HG03439 (cell line): ENCODE measurements around the gene TMEM127.
"Not testable (repeated sequence)": the region's sequence is repeated elsewhere in the genome, so short reads cannot be mapped to it uniquely, and the experiment has no call there.

Source experiments
- ATAC-seq: cut with Tn5 transposase; IDR thresholded peaks from one replicate; pipeline ENCODE4 v1.9.1; 2021; ENCODE audit warnings: mild to moderate bottlenecking, moderate library complexity; ENCODE audit not compliant: unreplicated experiment

The TMEM127 gene, protein sequence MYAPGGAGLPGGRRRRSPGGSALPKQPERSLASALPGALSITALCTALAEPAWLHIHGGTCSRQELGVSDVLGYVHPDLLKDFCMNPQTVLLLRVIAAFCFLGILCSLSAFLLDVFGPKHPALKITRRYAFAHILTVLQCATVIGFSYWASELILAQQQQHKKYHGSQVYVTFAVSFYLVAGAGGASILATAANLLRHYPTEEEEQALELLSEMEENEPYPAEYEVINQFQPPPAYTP

DNA sequence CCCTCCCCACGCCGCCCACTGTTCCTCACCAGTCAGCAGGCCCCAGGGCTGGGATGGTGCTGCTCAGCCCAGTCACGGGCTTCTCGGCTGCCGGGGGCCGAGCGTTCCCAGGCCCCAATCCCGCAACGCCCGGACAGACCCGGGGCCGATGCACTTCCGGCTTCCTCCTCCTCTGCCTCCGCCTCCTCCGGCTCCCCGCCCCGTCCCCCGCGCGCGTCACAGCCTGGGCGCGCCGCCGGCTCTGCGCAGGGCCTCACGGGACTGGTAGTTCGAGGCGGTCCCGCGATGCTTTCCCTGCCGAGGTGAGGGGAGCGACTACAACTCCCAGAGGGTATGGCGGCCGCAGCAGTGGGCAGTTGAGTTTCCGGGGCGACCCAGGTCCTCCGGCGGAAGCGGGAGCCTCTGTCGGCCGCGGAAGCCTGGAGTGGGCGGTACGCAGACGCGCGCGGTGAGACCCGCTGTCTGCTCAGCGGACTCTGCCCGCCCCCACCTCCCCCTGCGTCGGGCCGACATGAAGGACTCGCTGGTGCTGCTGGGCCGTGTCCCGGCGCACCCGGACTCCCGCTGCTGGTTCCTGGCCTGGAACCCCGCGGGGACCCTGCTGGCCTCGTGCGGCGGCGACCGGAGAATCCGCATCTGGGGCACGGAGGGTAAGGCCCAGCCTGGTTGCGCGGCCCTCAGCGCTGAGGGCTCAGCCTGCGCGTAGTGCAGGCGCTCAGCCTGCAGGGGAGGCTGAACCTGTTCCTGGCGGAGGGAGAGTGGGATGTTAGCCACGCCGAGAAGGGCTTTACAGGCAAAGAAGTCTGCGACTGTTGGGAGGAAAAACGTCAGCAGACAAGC is at the start of gene TMEM127, which contains the start of gene CIAO1:
TSS of gene TMEM127 (minus strand) at position 158 of the 840 bp plus-strand sequence. CDS start 616 bp downstream, outside the sequence.
TSS of gene CIAO1 (plus strand) at position 386 of the 840 bp plus-strand sequence. CDS start at position 512, 126 bp downstream.
- peak; percentile 90 for ATAC-seq

DNA sequence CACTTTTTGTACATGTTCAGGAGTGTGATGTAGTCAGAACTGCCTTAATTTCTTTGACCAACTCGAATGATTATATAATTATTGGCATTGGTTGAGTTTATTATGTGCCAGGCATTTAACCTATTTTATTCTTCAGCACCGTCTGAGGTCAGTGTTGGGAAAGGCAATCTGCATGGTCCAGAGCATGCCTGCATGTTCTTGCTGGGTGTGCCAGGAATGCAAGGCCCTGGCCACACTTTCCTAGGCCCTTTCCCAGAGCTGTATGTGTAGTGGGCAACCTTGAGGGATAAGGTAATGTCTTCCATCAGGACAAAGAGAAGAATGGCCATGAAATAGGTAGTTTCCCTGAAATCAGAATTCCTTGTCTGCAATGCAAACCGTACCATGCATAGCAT is 49.2 kb upstream of the TMEM127 start:
- no peak for ATAC-seq

DNA sequence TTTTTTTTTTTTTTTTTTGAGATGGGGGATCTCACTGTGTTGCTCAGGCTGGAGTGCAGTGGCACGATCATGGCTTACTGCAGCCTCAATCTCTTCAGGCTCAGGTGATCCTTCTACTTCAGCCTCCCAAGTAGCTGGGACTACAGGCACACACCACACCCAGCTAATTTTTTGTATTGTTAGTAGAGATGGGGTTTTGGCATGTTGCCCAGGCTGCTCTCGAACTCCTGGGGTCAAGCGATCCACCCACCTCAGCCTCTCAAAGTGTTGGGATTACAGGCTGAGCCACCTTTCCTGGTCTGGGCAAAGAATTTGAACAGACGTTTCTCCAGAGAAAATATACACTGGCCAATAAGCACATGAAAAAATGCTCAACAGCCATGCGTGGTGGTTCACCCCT is 42.5 kb upstream of the TMEM127 start:
- ATAC-seq: no peak

DNA sequence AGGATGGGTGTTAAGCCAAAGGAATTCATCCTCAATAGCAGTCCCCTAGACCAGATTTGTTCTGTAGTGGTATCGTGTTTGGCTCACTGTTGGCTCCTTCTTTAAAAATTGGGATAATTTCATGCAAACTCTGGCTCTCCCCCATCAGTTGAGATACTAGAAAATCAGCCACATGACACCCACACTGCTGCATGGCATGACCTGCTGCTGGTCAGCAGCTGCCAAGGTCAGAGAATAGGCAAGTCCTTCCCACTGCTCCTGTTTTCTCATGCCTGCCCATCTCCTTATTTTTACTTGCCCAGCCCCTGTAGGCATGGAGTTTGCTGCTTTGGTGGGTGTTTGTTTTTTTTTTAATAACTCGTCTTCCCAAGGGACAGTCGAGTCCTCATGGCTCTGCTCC is 40.6 kb upstream of the TMEM127 start:
- no peak for ATAC-seq

DNA sequence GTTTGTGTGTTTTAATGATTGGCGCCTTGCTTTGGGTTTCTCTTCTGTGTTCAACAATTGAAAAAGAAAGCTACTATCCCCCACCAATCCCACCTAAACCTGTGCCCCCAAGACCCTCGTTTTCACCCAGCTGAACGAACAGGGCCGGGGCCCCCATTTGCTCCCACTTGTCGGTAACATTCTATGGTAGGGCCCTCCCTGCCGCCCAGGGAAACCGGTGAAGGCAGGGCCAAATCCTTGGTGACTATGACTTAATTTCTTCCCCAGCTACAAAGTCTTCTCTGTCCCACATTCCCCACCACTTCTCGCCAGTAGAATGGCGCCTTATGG is 40.1 kb upstream of the TMEM127 start:
- no peak for ATAC-seq

DNA sequence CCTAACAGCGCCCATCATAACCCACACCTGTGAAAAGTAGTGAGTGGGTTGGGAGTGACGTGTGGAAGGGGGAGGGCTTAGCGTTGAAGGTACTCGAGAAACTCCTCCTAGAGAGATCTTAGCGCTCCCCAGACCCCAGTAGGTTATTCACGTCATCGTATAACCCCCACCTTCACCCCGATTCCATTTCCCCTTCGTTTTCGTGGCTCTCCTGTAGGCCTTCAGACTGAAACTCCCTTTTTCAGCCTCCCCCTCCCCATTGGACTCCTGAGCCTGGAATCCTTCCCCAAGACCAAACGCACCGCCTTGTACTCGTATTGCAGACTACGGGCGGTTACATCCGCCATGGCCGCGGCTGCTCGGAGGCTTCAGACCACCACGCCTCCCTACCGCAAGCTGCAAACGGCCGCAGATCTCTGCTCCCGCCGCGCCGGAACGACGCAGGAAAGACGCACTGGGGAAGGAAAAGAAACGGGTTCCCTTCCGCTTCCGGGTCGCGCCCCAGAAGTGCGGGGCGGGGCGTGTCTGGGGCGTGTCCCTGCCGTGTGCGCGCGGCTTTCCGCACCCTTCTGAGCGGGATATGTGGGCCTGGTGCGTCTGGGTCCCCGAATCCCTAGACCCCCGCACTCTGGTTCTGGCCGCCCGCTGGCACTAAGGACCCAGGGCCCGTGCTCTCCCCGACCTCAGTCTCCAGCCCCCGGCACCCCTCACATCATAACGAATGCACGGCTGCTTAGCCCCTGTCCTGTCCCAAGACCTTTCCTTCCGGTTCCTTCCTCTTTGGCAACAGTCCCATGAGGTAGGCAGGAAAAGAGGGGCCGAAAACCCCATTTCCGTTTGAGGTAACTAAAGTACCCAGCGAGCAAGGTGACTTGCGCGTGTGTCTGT is 39.5 kb upstream of the TMEM127 start, which contains the start of gene SNRNP200:
TSS of gene SNRNP200 (minus strand) at position 456 of the 888 bp plus-strand sequence. CDS start at position 347, 109 bp downstream.
- ATAC-seq: peak; percentile 80

DNA sequence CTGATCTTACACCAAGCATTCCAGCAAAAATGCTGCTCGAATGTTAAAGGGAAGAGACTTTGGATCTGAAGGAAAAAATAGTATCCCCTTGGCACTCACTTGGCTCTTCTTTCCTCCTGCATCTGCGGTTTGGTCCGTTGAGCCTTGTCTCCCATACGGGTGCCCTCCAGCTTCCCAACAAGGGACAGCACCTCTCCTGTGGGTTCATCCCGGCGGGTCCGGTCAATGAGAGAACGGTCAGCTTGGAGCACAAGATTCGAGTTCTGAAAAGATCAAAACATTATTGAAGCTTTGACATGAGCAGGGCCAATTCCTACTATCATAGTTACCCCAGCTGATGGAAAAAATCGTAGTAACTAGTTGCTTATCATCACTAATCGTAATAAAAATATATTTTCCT is 38.8 kb upstream of the TMEM127 start:
- ATAC-seq: no peak

DNA sequence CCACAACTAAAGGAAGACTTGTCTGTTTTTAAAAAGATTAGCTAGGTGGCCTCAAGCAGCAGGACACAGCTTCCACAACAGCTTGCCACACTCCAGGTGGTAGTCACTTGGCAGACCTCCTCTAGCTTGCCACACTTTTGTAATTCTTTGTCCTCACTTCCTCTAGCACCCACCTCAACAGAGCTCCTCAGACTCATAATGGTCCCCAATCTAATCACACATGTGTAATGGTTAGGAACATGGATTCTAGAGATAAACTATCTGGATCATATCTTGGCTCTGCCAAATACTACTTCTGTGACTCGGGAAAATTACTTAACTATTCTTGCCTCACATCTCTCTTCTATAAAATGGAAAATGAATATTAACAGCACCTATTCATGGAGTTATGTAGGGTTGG is 36.1 kb upstream of the TMEM127 start:
- no peak for ATAC-seq

DNA sequence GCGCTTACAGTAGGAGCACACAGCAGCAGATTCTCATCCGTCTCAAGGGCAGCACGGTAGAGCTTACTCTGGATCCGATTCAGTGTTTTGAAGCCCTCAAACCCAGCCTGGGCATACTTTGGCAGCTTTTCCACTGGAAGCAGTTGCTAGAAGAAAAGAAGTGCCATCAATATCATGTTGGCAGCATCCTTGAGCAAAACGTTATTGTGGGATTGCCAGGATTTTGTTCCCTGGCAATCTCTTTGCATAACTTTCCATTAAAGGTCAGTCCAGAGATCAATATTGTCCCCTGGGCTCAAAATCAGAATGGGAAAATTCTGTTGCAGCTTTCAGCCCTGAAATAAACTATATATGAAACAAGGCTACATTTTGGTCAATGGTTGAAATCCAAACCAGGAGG is 31.1 kb upstream of the TMEM127 start:
- ATAC-seq: no peak

DNA sequence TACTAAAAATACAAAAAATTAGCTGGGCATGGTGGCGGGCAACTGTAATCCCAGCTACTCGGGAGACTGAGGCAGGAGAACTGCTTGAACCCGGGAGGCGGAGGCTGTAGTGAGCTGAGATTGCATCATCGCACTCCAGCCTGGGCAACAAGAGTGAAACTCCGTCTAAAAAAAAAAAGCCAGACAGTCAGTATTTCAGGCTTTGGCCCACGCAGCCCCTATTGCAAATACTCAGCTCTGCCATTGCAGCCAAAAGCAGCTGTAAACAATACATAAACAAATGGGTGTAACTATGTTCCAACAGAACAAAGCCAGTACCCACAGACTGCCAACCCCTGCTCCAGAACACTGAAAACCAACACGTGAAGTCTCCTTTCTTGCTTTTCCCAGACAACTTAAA is 28.5 kb upstream of the TMEM127 start:
- ATAC-seq: not testable (repeated sequence)

DNA sequence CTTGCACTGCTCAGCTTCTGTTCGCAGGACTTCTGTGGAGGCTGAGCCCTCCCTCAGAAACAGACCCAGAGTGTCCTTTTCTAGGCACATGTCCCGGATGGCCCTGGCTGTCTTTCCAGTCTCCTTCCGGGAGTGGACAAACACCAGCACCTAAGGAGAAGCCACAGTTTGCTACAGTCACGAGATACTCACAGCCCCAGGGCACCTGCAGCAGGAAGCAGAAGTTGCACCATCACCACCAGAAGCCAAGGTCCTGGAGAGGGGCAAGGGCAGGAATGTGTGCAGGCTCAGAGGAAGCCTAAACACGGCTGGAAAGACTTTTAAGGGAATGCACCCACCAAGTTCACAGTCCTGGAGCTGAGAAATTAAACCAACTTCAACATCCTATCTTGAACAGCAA is 26.0 kb upstream of the TMEM127 start:
- ATAC-seq: no peak

DNA sequence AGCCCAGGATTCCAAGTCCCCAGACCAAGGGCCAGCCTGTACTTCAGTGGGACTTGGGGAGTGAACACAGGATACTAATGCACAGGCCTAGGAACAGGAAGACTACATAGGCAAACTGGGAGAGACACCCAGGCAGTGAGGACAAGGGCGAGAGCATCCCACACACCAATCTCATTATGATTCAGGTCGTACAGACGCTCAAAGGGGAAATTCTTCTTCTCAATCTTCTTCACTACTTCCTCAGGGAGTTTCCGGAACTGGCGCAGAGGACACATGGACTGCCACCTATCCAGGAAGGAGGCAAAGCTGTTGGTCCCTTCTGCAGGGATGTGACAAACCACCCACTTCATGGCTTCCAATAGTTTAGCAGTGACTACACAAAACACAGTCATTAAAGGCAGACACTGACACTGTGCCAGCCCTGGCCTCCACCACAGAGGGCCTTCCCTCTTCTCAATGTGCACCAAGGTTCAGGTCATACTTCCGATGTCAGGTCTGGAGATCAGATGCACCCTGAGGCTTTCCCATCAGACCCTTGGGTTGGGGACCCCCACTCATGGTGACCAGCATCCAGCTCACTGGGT is 21.6 kb upstream of the TMEM127 start:
- ATAC-seq: no peak

DNA sequence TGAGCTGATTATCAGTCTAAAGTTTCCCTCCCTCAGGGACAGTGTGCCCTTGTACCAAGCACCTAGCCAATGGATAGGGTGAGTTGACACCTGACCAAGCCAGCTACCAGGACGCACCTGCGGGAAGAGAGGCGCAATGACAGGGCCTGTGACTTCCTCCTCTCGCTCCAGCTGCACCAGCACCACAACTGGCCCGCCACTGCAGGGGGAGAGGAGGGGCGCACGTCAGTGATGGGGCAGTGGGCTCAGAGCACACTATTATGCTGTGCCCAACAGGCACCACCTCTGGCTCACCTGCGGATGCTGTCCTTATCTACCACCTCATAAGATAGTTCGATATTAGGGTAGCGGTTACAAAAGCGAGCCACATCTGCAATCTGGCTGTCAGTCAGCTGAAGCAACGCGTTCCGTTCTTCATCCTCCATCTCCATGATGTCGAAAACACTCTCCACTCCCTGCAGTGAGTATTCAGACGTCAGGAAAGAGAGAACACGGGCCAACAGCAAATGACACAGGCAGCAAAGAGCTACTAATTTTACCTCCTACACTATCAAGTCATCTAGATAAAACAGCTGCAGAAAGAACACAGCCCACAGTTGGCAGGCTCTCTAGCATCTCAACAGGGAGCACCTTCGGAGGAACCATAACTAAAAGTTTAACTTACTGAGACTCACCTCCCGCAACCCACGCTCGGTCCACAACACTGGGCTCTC is 11.1 kb upstream of the TMEM127 start:
- no peak for ATAC-seq

DNA sequence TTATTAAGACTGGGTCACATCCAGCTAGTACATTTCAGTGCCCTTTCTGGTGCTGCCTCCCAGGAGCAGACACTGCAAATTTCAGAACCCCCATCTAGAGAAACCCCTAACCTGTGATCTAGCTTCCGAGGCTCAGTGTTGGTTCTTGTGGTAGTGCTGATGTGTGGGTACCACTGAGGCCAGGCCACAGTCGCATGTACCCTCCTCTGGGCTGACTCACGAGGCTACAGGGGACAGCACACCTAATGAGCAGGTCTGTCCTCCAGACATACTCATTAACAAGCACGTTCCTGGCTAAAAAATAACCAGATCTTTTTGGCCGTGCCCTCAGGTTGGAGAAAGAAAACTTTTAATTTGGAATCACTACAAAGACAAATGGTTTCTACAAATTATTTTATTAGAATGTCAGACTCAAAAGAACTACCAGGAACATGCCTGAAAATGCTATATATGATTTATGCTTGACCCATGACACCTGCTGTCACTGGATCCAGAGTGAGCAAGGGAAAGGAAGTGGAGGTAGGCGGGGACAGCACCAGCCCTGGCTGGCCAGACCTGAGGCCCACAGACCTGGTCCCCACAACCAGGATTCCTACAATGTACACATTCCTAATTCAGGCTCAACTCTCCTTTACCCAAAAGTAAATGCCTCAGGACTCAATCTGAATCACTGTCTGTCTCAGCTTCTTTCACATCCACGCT is 8.7 kb upstream of the TMEM127 start:
- ATAC-seq: no peak

DNA sequence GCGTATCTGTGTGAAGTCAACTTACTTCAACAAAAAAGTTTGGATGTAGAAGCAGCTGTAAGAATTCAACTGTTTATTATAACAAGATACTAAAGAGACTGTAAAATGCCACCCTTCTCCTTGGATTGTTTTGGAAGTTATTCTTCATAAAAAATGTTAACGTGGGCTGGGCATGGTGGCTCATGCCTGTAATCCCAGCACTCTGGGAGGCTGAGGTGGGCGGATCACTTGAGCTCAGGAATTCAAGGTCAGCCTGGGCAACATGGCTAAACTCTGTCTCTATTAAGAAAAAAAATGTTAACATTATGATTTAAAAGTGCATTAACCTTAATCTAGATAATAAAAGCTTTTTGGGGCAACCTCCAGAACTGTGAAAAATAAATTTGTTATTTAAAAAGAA is 8.0 kb upstream of the TMEM127 start:
- ATAC-seq: no peak

DNA sequence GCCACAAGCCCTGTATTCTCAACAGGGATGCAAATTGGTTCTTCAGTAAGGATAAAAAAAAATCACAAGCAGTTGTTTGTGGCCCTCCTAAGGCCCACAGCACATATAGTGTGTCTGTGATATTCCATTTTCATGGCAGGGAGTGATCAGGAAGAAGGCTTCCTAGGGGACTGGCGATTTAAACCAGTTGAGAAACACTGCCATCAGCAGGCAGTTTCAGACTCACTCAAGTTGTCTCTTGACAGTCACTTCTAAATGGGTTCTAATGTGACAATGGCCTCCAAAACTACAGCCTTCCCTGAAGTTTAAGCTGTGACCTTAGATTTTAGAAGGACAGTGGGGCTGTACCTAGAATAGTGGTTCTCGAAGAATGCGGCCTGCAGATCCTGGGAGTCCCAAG is 6.2 kb upstream of the TMEM127 start:
- no peak for ATAC-seq

DNA sequence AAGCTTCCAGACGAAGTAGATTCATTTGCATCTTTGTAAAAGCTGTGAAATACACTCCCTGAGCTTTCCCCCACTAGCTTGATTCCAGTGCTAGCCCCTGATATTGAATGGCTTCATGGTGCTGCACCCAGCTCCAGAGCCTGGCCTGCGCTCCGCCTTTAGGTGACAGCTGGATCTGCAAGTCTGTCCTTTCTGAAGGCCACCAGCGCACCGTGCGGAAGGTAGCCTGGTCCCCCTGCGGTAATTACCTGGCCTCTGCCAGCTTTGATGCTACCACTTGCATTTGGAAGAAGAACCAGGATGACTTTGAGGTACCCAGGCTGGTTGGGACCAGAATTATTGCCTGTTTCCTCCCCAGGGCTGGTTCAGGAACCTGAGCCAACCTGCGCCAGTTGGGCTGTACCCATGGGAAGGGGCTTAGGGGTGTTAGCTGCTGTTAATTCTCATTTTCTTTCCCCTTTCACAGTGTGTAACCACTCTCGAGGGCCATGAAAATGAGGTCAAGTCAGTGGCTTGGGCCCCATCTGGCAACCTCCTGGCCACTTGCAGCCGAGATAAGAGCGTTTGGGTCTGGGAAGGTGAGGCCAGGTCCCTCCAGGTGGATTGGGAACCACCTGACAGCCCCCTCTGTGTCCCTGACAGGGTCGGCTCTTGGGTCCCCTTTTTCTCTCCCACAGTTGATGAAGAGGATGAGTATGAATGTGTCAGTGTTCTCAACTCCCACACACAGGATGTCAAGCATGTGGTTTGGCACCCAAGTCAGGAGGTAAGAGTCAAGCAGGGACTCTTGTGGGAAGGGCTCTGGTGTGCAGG is 1.6 kb upstream of the TMEM127 start:
- ATAC-seq: no peak

DNA sequence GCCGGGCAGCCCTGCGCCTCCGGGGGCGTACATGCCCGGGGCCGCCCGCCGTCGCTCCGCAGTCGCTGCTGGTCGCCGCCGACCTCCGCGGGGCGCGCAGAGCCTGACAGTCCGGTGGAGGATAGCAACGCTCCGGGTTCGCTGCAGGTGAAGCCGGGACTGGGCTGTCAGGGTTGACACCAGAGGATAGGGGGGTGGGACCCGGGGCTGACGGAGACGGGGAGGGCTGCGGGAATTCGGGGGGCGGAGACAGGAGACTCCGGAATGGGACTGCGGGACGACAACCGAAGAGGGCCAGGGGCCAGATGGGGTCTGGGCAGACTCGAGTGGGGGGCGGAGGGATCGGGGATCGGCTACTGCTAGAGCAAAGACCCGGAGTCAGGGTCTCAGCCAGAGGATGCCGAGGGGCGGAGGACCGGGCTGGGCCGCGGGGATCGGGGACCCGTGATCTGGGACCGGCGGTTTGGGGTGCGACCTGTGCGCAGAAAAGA is 403 bp downstream of the TMEM127 start:
- peak; percentile 25 for ATAC-seq
